Pancreas (tissue), 10 donors: Measurements from ENCODE around the gene CCL5. TPM values are rescaled to one million over a fixed set of nuclear protein-coding genes. Genes with fewer than 3 reads are reported as not detected.

Experiments
- ATAC-seq, 4 donors: fragments of 200-7000 bp; cut with Tn5 transposase; one replicate each; pipeline versions ENCODE4 v1.8.0 to v1.9.1; 2020; ENCODE audit warnings: mild to moderate bottlenecking in 4 of 4, moderate library complexity in 4 of 4
- DNase-seq, 6 donors: peaks; one replicate each; pipeline ENCODE4 v3.0.0-alpha.2; 2020
- FAIRE-seq: peaks from 2 replicates; lab custom pipeline; 2012; peaks lifted over from hg19 to GRCh38; lab: Jason Lieb, UNC
- H3K27ac ChIP-seq, 4 donors: fragments of 200-600 bp; sonication (generic); 1 replicate in 3 of 4; 2 replicates in 1 of 4; pipeline versions ENCODE4 v1.5.0 to v1.8.0; 2020
- H3K27me3 ChIP-seq, 4 donors: fragments of 200-600 bp; one replicate each; pipeline ENCODE4 v1.8.0; 2021
- H3K36me3 ChIP-seq, 3 donors: fragments of 200-600 bp; sonication (generic) in 1 of 3; one replicate each; pipeline versions ENCODE4 v1.5.0 to v1.8.0; 2020 to 2021
- H3K4me1 ChIP-seq, 3 donors: fragments of 200-600 bp; one replicate each; pipeline ENCODE4 v1.8.0; 2021
- H3K4me3 ChIP-seq, 4 donors: fragments of 200-600 bp; sonication (generic) in 2 of 4; one replicate each; pipeline versions ENCODE4 v1.5.0 to v1.8.0; 2020 to 2021
- H3K9me3 ChIP-seq, 4 donors: fragments of 200-600 bp; one replicate each; pipeline ENCODE4 v1.8.0; 2021
- CTCF ChIP-seq, 4 donors: fragments of 200-600 bp; sonication (generic) in 3 of 4; IDR thresholded peaks; one replicate each; pipeline versions ENCODE4 v1.5.0 to v1.8.0; 2021; ENCODE audit warnings: antibody characterized with exemption in 4 of 4
- WGBS, 2 donors: extraction: QIAGEN DNeasy Blood & Tissue Kit; methylation state at CpG; one replicate each; pipeline ENCODE4 v1.1.7; 2013; 5-methylcytosine and 5-hydroxymethylcytosine counted together
- intact Hi-C, 3 donors: fragments of 100-400 bp; cut with DNase I; formaldehyde crosslinking; loops; one replicate each; pipeline versions ENCODE4 v1.11.1 to v1.14.2; 2022
- polyA plus RNA-seq, 2 donors: library from polyadenylated mRNA; stranded (reverse); fragments of 200-250 nt; gene quantifications; one replicate each; pipeline ENCODE4 v1.2.3, GENCODE V29; 2013
- total RNA-seq, 6 donors: library from RNA; stranded (reverse); fragmentation: NEBNext Ultra II Directional in 4 of 6; extraction: Animal tissue kit (Norgen Biotek cat#: 25700) in 4 of 6; gene quantifications; one replicate each; pipeline versions ENCODE4 v1.2.1 to v1.2.4, GENCODE V29; 2021 to 2023
- donor health status: healthy with polysubstance abuse.
- donor health status: DM: no; HTN: no; CAD: no; lungs with moderate emphysema.
- donor health status: DM: no; HTN: no; CAD: no.
- donor health status: control.
- donor health status: control.
- donor health status: Bipolar disorder and iron deficiency.
- donor health status: DM: yes; HTN: yes; CAD: no.
- donor health status: DM: no; HTN: no; CAD: no.
- donor health status: DM: no; HTN: no; CAD: no.
- donor health status: DM: yes; HTN: yes; CAD: no.

The CCL5 gene
- total and polyA plus RNA-seq, 8 donors: 0.47 to 3.5 (median 1.8) TPM

GRCh38 chr17:35849469-35850348 lies 30.5 kb downstream of the CCL5 start:
- H3K9me3 ChIP-seq: no peaks in the 10 kb centered on the region
- H3K4me3 ChIP-seq: no peak overlapping the region
- peak; percentile 41 to 78 (median 64) for TF ChIP-seq CTCF (IDR thresholded peaks at IDR 0.05)
- ATAC-seq (peak; percentile 43 to 74 (median 60)), DNase-seq (peak in 2 of 6 donors; percentile 11 to 33), FAIRE-seq (no peak)
- H3K4me1 ChIP-seq: no peaks in the 10 kb centered on the region
- H3K36me3 ChIP-seq: peaks cover 0 to 34% (median 22%) of the 10 kb centered on the region in 3 donors
- H3K27ac ChIP-seq: no peak overlapping the region
- 68 to 80% methylated on average over 7 of the region's 7 CpGs for WGBS, 2 donors
- intact Hi-C loops: no loop called here
- H3K27me3 ChIP-seq: no peaks in the 10 kb centered on the region

GRCh38 chr17:35847633-35848373 lies 32.4 kb downstream of the CCL5 start:
- no peak for TF ChIP-seq CTCF (IDR thresholded peaks at IDR 0.05)
- Histone ChIP-seq H3K36me3 (peaks cover under 1 to 52% (median 22%) of the 10 kb centered on the region in 3 donors), H3K9me3 (no peaks in the 10 kb centered on the region), H3K27ac (no peak overlapping the region), H3K4me1 (no peaks in the 10 kb centered on the region), H3K27me3 (no peaks in the 10 kb centered on the region), H3K4me3 (no peak overlapping the region)
- FAIRE-seq (no peak), ATAC-seq (no peak), DNase-seq (no peak)
- WGBS, 2 donors: 68 to 69% methylated on average over 4 of the region's 4 CpGs
- intact Hi-C loops: no loop called here

- H3K27ac ChIP-seq: no peak overlapping the region
- 68 to 74% methylated on average over 2 of the region's 2 CpGs for WGBS, 2 donors
- TF ChIP-seq CTCF (IDR thresholded peaks at IDR 0.05): no peak
- H3K9me3 ChIP-seq: no peaks in the 10 kb centered on the region
- intact Hi-C loops: no loop called here
- no peak overlapping the region for H3K4me3 ChIP-seq
- no peaks in the 10 kb centered on the region for H3K4me1 ChIP-seq
- DNase-seq (no peak), ATAC-seq (no peak), FAIRE-seq (no peak)
- H3K27me3 ChIP-seq: no peaks in the 10 kb centered on the region
- H3K36me3 ChIP-seq: peaks cover 3 to 60% (median 26%) of the 10 kb centered on the region in 3 donors
Observed at GRCh38 chr17:35847006-35847405, 33.2 kb downstream of the CCL5 start.

GRCh38 chr17:35846055-35846809 lies 33.9 kb downstream of the CCL5 start:
- intact Hi-C loops: no loop called here
- FAIRE-seq (no peak), ATAC-seq (no peak), DNase-seq (no peak)
- no peak for TF ChIP-seq CTCF (IDR thresholded peaks at IDR 0.05)
- Histone ChIP-seq H3K36me3 (peaks cover 3 to 68% (median 32%) of the 10 kb centered on the region in 3 donors), H3K4me1 (no peaks in the 10 kb centered on the region), H3K4me3 (no peak overlapping the region), H3K27me3 (no peaks in the 10 kb centered on the region), H3K27ac (no peak overlapping the region), H3K9me3 (no peaks in the 10 kb centered on the region)
- 84 to 95% methylated on average over 3 of the region's 3 CpGs for WGBS, 2 donors
